ENCODE measurements around the gene PRKCE.

Gene PRKCE

GRCh38 chr2:46170026-46170425 lies 518.6 kb downstream of the PRKCE start:
- DNase-seq (ENCODE audit: low read depth in 2 of 2), result no peak

GRCh38 chr2:46170611-46171350 lies 519.3 kb downstream of the PRKCE start:
- DNase-seq (ENCODE audit: low read depth in 2 of 2), result no peak

GRCh38 chr2:46171411-46171953 lies 520.0 kb downstream of the PRKCE start:
- no peak for DNase-seq (ENCODE audit: low read depth in 2 of 2)

GRCh38 chr2:46171996-46172546 lies 520.6 kb downstream of the PRKCE start:
- no peak for DNase-seq (ENCODE audit: low read depth in 2 of 2)

GRCh38 chr2:46173030-46173429 lies 521.6 kb downstream of the PRKCE start:
- DNase-seq (ENCODE audit: low read depth in 2 of 2), result no peak

GRCh38 chr2:46173636-46174250 lies 522.3 kb downstream of the PRKCE start:
- no peak for DNase-seq (ENCODE audit: low read depth in 2 of 2)

- no peak for DNase-seq (ENCODE audit: low read depth in 2 of 2)
Observed at GRCh38 chr2:46174345-46175170, 523.1 kb downstream of the PRKCE start.

GRCh38 chr2:46175419-46175818 lies 523.9 kb downstream of the PRKCE start:
- no peak for DNase-seq (ENCODE audit: low read depth in 2 of 2)

GRCh38 chr2:46177461-46178089 lies 526.1 kb downstream of the PRKCE start:
- DNase-seq (ENCODE audit: low read depth in 2 of 2), result no peak

- DNase-seq (ENCODE audit: low read depth in 2 of 2), result peak; percentile 16 to 17
Observed at GRCh38 chr2:46179037-46179621, 527.7 kb downstream of the PRKCE start.

- DNase-seq (ENCODE audit: low read depth in 2 of 2), result no peak
Observed at GRCh38 chr2:46180189-46180588, 528.7 kb downstream of the PRKCE start.

GRCh38 chr2:46181306-46181705 lies 529.8 kb downstream of the PRKCE start:
- DNase-seq (ENCODE audit: low read depth in 2 of 2), result no peak

GRCh38 chr2:46181789-46182530 lies 530.5 kb downstream of the PRKCE start:
- DNase-seq (ENCODE audit: low read depth in 2 of 2), result no peak

- DNase-seq (ENCODE audit: low read depth in 2 of 2), result no peak
Observed at GRCh38 chr2:46183426-46183825, 532.0 kb downstream of the PRKCE start.

- DNase-seq (ENCODE audit: low read depth in 2 of 2), result no peak
Observed at GRCh38 chr2:46184794-46185583, 533.5 kb downstream of the PRKCE start.

GRCh38 chr2:46187112-46187618 lies 535.7 kb downstream of the PRKCE start:
- peak; percentile 11 to 13 for DNase-seq (ENCODE audit: low read depth in 2 of 2)

GRCh38 chr2:46188041-46188716 lies 536.7 kb downstream of the PRKCE start:
- DNase-seq (ENCODE audit: low read depth in 2 of 2), result no peak

GRCh38 chr2:46193356-46193755 lies 541.9 kb downstream of the PRKCE start:
- DNase-seq (ENCODE audit: low read depth in 2 of 2), result no peak

GRCh38 chr2:46193855-46194254 lies 542.4 kb downstream of the PRKCE start:
- no peak for DNase-seq (ENCODE audit: low read depth in 2 of 2)
